ENCODE data around the gene DUSP14. TPM values are rescaled to one million over a fixed set of nuclear protein-coding genes. Genes with fewer than 3 reads are reported as not detected.

The DUSP14 gene
- total RNA-seq, 1 experiment from 2014 or later: 56.2 TPM

- Histone ChIP-seq H3K9ac (ENCODE audit: low read length) (no peak overlapping the region), H3K27ac (ENCODE audit: low read length) (peak overlapping the region; percentile 61), H3K4me3 (ENCODE audit: low read length) (no peak overlapping the region), H3K4me2 (ENCODE audit: low read length) (no peak overlapping the region), H3K9me2 (replicated peaks; ENCODE audit: low read length) (no peaks in the 10 kb centered on the region), H3K36me3 (ENCODE audit: low read depth, low read length) (no peaks in the 10 kb centered on the region; the same call in 1 of the 2 replicates), H3K4me1 (ENCODE audit: insufficient read depth, low read length) (peaks cover 13% of the 10 kb centered on the region; the same call in 1 of the 2 replicates), H3K79me2 (ENCODE audit: low read length) (no peaks in the 10 kb centered on the region), H3K9me3 (ENCODE audit: low read length) (no peaks in the 10 kb centered on the region), H3K27me3 (ENCODE audit: low read length) (no peaks in the 10 kb centered on the region), H3F3A (ENCODE audit: low read length, unreplicated experiment) (no peaks in the 10 kb centered on the region), H4K20me1 (ENCODE audit: low read length) (no peaks in the 10 kb centered on the region), H2AFZ (ENCODE audit: low read length) (no peak overlapping the region)
- TF ChIP-seq CTCF (conservative IDR thresholded peaks at IDR 0.05; ENCODE audit: low read depth, low read length) (no peak), EZH2 (IDR thresholded peaks at IDR 0.05; ENCODE audit: low read length, unreplicated experiment) (no peak), EZH2phosphoT487 (IDR thresholded peaks at IDR 0.05; ENCODE audit: borderline replicate concordance, low read length) (no peak)
- DNase-seq (peak; percentile 70), ATAC-seq (peak; percentile 95)
- intact Hi-C loops (cut with micrococcal nuclease): no loop called here
- ChIA-PET CTCF (no interaction called here), POLR2A (ENCODE audit: unreplicated experiment) (interaction anchor here (0.6 kb wide), 1 partner anchor 9 kb away, joined by 9 read pairs; no protein-coding TSS in a partner anchor)
- BruUV-seq (replicated peaks): no TSS peak
These were observed 30.9 kb upstream of the DUSP14 start for GRCh38 chr17:37458805-37459204.

GRCh38 chr17:37461668-37462067, 28.0 kb upstream of the DUSP14 start:
- Histone ChIP-seq H3K9me2 (replicated peaks; ENCODE audit: low read length) (no peaks in the 10 kb centered on the region), H3K36me3 (ENCODE audit: low read depth, low read length) (no peaks in the 10 kb centered on the region; the same call in 1 of the 2 replicates), H3K9me3 (ENCODE audit: low read length) (no peaks in the 10 kb centered on the region), H3F3A (ENCODE audit: low read length, unreplicated experiment) (no peaks in the 10 kb centered on the region), H3K27me3 (ENCODE audit: low read length) (no peaks in the 10 kb centered on the region), H3K27ac (ENCODE audit: low read length) (peak overlapping the region; percentile 37), H3K4me3 (ENCODE audit: low read length) (no peak overlapping the region), H3K9ac (ENCODE audit: low read length) (no peak overlapping the region), H3K4me2 (ENCODE audit: low read length) (no peak overlapping the region), H3K4me1 (ENCODE audit: insufficient read depth, low read length) (peaks cover 28% of the 10 kb centered on the region), H2AFZ (ENCODE audit: low read length) (no peak overlapping the region), H3K79me2 (ENCODE audit: low read length) (no peaks in the 10 kb centered on the region), H4K20me1 (ENCODE audit: low read length) (no peaks in the 10 kb centered on the region)
- peak; percentile 35 for DNase-seq
- BruUV-seq (replicated peaks): no TSS peak
- ChIA-PET CTCF (no interaction called here), POLR2A (ENCODE audit: unreplicated experiment) (no interaction called here)
- no peak for TF ChIP-seq EZH2phosphoT487 (IDR thresholded peaks at IDR 0.05; ENCODE audit: borderline replicate concordance, low read length)
- TF ChIP-seq EZH2 (IDR thresholded peaks at IDR 0.05; ENCODE audit: low read length, unreplicated experiment): no peak
- no peak for TF ChIP-seq CTCF (conservative IDR thresholded peaks at IDR 0.05; ENCODE audit: low read depth, low read length)
- intact Hi-C loops (cut with micrococcal nuclease): no loop called here
- ATAC-seq: no peak

GRCh38 chr17:37462492-37462891, 27.2 kb upstream of the DUSP14 start:
- CTCF ChIA-PET: no interaction called here
- BruUV-seq (replicated peaks): no TSS peak
- Histone ChIP-seq H3K9ac (ENCODE audit: low read length) (no peak overlapping the region), H3K9me2 (replicated peaks; ENCODE audit: low read length) (no peaks in the 10 kb centered on the region), H3K4me2 (ENCODE audit: low read length) (no peak overlapping the region), H4K20me1 (ENCODE audit: low read length) (no peaks in the 10 kb centered on the region), H3K4me1 (ENCODE audit: insufficient read depth, low read length) (peaks cover 31% of the 10 kb centered on the region), H2AFZ (ENCODE audit: low read length) (no peak overlapping the region), H3K27me3 (ENCODE audit: low read length) (no peaks in the 10 kb centered on the region), H3K27ac (ENCODE audit: low read length) (no peak overlapping the region), H3F3A (ENCODE audit: low read length, unreplicated experiment) (no peaks in the 10 kb centered on the region), H3K4me3 (ENCODE audit: low read length) (no peak overlapping the region), H3K9me3 (ENCODE audit: low read length) (no peaks in the 10 kb centered on the region), H3K79me2 (ENCODE audit: low read length) (no peaks in the 10 kb centered on the region), H3K36me3 (ENCODE audit: low read depth, low read length) (no peaks in the 10 kb centered on the region; the same call in 1 of the 2 replicates)
- TF ChIP-seq EZH2 (IDR thresholded peaks at IDR 0.05; ENCODE audit: low read length, unreplicated experiment) (no peak), CTCF (conservative IDR thresholded peaks at IDR 0.05; ENCODE audit: low read depth, low read length) (no peak), EZH2phosphoT487 (IDR thresholded peaks at IDR 0.05; ENCODE audit: borderline replicate concordance, low read length) (no peak)
- DNase-seq (no peak), ATAC-seq (no peak)
- POLR2A ChIA-PET (ENCODE audit: unreplicated experiment): no interaction called here
- intact Hi-C loops (cut with micrococcal nuclease): no loop called here

Data from PC-3 (cell line).